Mesothelial cell of epicardium (in vitro differentiated cells): ENCODE measurements around the gene GRB10. TPM values are rescaled to one million over a fixed set of nuclear protein-coding genes. Genes with fewer than 3 reads are reported as not detected.
A peak's percentile ranks its signal among the peaks of the same experiment; 100 is the strongest.

Experiments used
- DNase-seq, 2 experiments: peaks; one replicate each; pipeline ENCODE4 v3.0.0; 2021; ENCODE audit warnings: low spot score in 2 of 2; ENCODE audit not compliant: unreplicated experiment in 2 of 2
- H3K27ac Mint-ChIP-seq: 2 replicates; pipeline ENCODE4 v1.8.0; 2021; ENCODE audit warnings: mixed read lengths
- H3K27me3 Mint-ChIP-seq: 2 replicates; pipeline ENCODE4 v1.8.0; 2021; ENCODE audit warnings: low read depth, mixed read lengths
- H3K36me3 Mint-ChIP-seq: 2 replicates; pipeline ENCODE4 v1.8.0; 2021; ENCODE audit warnings: mixed read lengths
- H3K4me1 Mint-ChIP-seq: 2 replicates; pipeline ENCODE4 v1.8.0; 2021; ENCODE audit warnings: mixed read lengths
- H3K4me3 Mint-ChIP-seq: 2 replicates; pipeline ENCODE4 v1.8.0; 2021; ENCODE audit warnings: mild to moderate bottlenecking, moderate library complexity, mixed read lengths
- H3K9me3 Mint-ChIP-seq: 2 replicates; pipeline ENCODE4 v1.8.0; 2021; ENCODE audit warnings: mixed read lengths
- CTCF ChIP-seq: fragments of 200-600 bp; sonication (generic); IDR thresholded peaks from one replicate; pipeline ENCODE4 v1.5.0; 2021; ENCODE audit warnings: antibody characterized with exemption; ENCODE audit not compliant: unreplicated experiment
- total RNA-seq: library from RNA; stranded (reverse); gene quantifications from 3 replicates; pipeline ENCODE4 v1.2.1, GENCODE V29; 2021

GRB10 gene
- total RNA-seq, 1 donor from 2014 or later, result 59.2 TPM

GRCh38 chr7:50766849-50767207 is 15.9 kb downstream of the GRB10 start:
- no peak overlapping the region for H3K4me3 Mint-ChIP-seq
- H3K27me3 Mint-ChIP-seq, result no peaks in the 10 kb centered on the region
- TF ChIP-seq CTCF, result no peak
- H3K27ac Mint-ChIP-seq, result no peak overlapping the region
- peaks cover 13% of the 10 kb centered on the region for H3K36me3 Mint-ChIP-seq
- peaks cover 7% of the 10 kb centered on the region for H3K4me1 Mint-ChIP-seq
- peaks cover 20% of the 10 kb centered on the region for H3K9me3 Mint-ChIP-seq
- DNase-seq, result no peak

- H3K36me3 Mint-ChIP-seq, result peaks cover 13% of the 10 kb centered on the region
Measured at GRCh38 chr7:50766106-50766848, 16.4 kb downstream of the GRB10 start.

GRCh38 chr7:50762337-50762736 is 20.4 kb downstream of the GRB10 start:
- no peak for DNase-seq
- peaks cover 9% of the 10 kb centered on the region for H3K4me1 Mint-ChIP-seq

More at GRCh38 chr7:50766106-50766848, 16.4 kb downstream of the GRB10 start:
- Mint-ChIP-seq H3K27ac (peak overlapping the region; percentile 35), H3K4me3 (no peak overlapping the region), H3K27me3 (no peaks in the 10 kb centered on the region), H3K9me3 (peaks cover 20% of the 10 kb centered on the region), H3K4me1 (peaks cover 7% of the 10 kb centered on the region)
- no peak for DNase-seq
- no peak for TF ChIP-seq CTCF

GRCh38 chr7:50761713-50762112 is 21.0 kb downstream of the GRB10 start:
- Mint-ChIP-seq H3K27ac (no peak overlapping the region), H3K4me3 (no peak overlapping the region), H3K9me3 (peaks cover 20% of the 10 kb centered on the region), H3K4me1 (peaks cover 9% of the 10 kb centered on the region), H3K36me3 (peaks cover 11% of the 10 kb centered on the region), H3K27me3 (no peaks in the 10 kb centered on the region)
- TF ChIP-seq CTCF, result no peak
- no peak for DNase-seq

More at GRCh38 chr7:50762337-50762736, 20.4 kb downstream of the GRB10 start:
- Mint-ChIP-seq H3K27ac (peak overlapping the region; percentile 31), H3K4me3 (no peak overlapping the region), H3K27me3 (no peaks in the 10 kb centered on the region), H3K9me3 (peaks cover 20% of the 10 kb centered on the region), H3K36me3 (peaks cover 11% of the 10 kb centered on the region)
- TF ChIP-seq CTCF, result no peak

- Mint-ChIP-seq H3K4me3 (no peak overlapping the region), H3K9me3 (peaks cover 4% of the 10 kb centered on the region), H3K36me3 (peaks cover 2% of the 10 kb centered on the region), H3K4me1 (peaks cover 16% of the 10 kb centered on the region), H3K27ac (no peak overlapping the region), H3K27me3 (no peaks in the 10 kb centered on the region)
- TF ChIP-seq CTCF, result no peak
- DNase-seq, result no peak
Measured at GRCh38 chr7:50757703-50758390, 24.8 kb downstream of the GRB10 start.
